NCI-H128 (cell line): ENCODE data around the gene HOGA1.

Experiments used
- DNase-seq: peaks from one replicate; lab custom pipeline; 2025; ENCODE audit not compliant: unreplicated experiment; lab: John Stamatoyannopoulos, UW

HOGA1 gene

DNA sequence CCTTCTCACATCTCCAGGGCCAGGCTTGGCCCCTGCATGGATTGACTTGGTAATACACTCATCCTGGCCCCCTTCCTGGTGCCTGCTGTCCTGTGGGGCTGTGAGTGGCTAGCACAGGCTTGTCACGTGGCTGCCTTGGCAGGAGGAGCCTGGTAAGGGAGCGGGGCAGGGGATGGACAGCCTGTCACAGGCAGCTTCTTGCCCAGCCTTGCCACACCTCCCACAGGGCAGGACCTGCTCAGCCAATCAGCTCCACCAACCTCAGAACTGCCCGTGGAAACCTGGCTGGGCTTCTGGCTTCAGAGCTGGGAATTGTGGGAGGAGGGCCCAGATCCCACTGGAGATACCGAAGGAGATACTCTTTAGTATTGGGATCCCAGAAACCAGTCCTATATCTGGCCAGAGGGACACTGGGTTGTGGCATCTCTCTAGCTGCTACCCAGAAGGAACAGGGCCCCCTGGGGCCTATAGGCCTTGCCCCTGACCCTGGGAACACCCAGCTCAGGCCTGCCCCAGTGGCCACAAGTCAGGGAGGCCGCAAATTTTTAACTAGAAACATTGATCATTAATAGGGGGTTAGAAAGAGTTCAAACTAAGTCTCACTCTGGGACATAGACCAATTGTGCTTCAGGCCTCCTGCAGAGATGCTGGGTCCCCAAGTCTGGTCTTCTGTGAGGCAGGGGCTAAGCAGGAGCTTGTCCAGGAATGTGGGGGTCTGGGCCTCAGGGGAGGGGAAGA, at the start of gene HOGA1:
Gene HOGA1 (plus strand): TSS at position 330 of the 738 bp plus-strand sequence. CDS start 315 bp downstream, at position 645.
- DNase-seq = no peak

DNA sequence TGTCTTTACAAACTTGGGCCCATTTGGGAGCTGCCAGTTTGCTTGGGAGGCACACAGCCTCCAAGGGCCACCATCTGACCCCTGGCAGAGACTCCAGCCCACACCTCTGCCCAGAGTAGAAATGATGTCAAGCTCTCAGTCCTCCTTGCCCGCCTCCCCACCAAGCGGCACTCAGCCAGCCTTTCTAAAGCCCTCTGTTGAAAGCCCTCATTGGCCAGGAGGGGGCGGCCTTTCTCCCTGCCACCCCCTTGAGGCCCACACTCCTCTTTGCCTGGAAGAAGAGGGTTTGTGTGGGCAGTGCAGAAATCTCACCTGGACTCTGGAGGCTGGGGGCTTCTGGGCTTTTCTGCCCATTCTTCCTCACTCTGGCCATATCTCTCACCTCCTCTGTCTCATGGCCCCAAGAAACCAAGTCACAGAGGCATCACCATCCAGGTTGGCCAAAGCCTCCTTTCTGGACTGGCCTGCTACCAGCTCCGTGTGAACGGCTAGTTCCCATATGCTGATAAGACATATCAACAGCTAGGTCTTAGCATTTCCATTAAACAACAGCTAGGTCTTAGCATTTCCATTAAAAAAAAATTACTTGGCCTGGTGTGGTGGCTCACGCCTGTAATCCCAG, 49.3 kb upstream of the HOGA1 start:
- DNase-seq = no peak

DNA sequence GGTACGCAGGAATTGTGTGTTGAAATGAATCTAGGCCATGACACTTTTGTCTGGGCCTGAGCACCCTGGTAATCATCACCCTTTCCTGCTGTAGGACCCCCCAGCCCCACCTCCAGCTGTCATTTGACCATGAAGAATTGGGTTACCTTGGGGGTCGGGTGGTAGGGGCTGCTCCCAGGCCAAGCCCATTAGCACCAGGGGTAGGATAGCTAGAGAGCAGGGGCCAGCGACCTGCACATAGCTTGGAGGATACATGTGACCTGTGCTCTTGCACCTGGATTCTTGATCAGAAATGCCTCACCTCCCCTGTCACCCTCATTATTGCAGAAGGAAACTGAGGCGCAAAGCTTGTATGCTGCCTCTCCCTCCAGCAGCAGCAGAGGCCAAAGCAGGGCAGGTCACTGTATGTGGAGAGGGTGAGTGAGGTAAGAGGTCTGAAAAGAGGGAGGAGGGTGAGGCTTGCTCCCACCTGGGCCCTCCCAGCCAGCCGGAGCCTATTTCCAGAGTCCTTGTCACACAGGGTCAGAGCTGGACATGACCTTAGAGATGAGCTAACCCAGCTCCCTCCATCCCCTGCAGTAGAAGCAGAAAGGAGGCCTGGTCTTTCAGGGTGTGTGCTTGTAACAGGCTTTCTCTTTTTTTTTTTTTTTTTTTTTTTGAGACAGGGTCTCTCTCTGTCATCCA, 46.9 kb upstream of the HOGA1 start:
- DNase-seq = no peak

DNA sequence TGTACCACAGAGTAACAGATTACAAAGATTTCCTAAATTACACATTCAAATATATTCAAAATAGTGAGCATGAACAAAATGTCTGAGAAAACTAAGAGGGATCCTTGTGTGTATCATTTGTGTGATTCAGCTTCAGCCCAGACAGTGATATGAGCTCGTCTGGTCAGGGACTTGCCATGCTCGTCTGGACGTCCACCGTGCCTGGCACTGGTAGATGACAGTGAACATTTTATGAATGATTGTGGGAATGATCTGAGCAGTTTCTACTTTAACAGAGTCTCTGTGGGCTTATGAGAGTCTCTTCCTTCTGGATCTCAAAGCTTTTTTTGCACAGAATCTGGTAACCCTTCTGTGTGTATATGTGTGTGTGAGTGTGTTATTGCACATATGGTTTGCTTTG, 45.8 kb upstream of the HOGA1 start:
- DNase-seq = no peak

DNA sequence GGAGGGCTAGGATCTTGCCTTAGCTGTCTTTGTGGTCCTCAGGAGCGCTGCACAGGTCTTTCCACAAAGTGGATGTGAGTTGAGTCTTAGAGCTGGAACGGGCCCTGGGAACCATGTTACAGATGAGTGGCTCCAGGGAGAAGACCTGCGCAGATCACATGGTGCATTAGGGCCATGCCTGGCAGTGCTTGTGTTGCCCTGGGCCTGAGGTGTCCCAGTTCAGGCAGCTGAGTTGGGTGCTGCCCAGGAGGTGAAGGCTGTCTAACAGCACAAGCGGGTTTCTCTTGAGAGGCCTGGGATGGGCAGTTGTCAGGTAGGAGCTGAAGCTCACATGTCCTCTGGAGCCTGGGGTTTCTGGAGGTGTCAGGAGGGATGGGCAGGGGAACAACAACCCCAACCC, 45.4 kb upstream of the HOGA1 start:
- DNase-seq = no peak

DNA sequence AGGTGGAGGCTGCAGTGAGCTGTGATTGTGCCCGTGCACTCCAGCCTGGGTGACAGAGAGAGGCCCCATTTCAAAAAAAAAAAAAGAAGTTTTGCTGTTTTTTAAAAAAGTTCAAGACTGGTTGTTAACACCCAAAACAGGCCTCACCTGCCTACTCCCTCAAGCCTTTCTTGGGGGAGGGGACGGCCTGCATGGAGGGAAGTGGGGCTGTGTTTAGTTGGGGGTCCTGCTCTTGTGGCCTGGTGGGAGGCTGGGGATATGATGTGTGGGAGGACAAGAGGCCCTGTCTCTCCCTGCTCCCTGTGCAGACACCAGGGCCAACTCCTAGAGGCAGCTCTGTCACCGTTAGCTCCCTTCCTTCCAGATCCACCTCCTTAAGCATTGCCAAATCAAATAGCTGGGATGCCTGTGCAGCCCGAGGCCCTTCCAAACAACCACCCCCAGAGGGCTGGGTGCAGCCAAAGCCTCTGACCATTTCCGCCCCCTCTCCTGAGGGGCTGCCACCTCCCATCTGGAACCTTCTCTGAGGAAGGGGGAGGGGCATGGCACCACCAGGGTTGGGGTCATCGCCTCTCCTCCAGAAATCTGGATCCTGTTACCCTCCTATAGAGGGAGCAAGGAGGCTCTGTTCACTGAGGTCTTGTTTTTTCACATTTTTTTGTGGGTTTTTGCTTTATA, 44.5 kb upstream of the HOGA1 start:
- no peak for DNase-seq

DNA sequence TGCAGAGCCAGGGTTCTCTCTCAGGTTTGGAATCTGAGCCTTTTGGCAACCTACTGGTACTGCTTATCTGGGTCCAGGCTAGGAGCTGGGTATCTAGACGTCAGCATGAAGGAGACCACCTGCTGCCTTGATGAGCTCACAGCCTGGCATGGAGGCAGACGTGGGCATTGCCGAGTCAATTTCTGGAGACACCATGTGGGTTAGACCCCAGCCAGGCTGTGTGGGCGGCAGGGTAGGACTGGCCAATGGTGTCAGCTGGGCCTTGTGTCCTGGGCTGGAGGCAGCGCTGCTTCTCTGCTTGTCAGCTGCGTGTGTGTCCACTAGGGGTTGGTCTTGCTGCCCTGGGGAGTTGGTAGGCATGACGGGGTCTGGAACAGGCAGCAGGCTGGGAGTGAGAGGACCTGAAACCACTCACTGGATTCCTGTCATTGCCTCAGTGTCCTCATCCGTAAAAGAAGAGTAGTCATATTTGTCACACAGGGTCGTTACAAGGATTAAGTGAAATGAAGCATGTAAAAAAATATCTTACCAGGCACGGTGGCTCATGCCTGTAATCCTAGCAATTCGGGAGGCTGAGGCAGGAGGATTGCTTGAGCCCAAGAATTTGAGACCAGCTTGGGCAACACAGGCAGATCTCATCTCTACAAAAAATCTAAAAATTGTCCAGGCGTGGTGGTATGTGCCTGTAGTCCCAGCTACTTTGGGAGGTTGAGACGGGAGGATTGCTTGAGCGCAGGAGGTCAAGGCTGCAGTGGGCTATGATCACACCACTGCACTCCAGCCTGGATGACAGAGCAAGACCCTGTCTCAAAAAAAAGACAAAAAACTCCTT, 43.3 kb upstream of the HOGA1 start:
- DNase-seq = no peak

DNA sequence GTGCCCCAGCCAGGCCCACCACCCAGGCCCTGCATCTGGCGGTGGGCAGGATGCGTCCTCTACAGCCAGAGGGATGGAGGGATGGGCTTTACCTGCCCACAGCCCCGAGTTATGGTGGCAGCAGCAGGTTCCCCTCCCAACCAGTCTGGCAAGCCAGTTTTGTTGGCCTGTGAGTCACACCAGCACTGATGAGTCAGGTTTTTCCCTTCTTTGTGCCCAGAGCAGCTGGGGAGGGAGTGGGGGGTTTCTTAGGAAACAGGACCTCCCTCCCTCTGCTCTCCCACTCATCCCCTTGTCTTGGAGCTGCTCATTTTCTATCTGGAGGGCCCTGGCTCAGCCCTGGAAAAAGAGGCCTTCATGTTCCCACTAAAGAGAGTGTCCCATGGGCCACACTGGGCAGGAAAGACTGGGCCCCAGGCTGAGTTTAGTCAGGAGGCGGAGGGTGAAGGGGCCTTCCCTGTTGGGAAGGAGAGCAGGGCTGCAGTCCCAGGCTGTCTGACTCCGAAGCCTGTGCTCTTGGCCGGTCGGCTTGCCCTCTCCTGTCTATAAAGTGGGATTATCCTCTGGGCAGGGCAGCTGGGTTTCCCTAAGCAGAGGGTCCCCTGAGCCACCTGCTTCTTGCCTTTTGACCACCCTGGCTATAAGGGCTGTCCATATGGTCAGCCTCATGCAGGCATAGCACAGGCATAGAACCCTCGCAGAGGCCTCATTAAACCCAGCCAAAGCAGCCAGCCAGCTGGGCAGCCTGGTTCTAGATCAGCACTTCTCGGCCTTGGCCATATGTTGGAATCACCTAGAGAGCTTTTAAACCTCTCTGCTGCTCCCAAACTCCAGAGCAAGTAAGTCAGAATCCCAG, 41.8 kb upstream of the HOGA1 start:
- DNase-seq = no peak

DNA sequence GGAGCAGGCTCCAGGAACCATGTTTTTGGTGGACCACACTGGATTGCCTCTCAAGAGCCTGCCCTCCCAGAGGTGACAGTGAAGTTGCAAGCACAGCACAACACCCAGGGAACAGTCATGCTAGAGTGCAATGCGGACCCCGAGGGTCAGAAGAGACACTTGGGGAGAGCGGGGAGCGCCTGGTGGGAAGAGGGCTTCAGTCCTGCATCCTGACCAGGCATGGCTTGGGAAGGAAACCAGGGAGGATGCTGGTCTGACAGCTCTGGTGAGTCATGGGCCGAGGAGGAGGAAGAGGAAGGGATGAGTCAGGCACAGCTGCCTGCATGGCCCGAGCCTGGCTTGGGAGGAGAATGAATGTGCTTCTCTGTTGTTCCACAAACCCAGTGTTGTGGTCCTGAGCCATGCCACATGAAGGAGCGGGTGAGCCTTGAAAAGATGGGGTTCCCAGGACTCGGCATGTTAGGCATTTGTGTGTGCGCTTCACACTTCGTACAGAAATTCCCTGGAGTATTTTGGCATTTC, 41.1 kb upstream of the HOGA1 start:
- no peak for DNase-seq

DNA sequence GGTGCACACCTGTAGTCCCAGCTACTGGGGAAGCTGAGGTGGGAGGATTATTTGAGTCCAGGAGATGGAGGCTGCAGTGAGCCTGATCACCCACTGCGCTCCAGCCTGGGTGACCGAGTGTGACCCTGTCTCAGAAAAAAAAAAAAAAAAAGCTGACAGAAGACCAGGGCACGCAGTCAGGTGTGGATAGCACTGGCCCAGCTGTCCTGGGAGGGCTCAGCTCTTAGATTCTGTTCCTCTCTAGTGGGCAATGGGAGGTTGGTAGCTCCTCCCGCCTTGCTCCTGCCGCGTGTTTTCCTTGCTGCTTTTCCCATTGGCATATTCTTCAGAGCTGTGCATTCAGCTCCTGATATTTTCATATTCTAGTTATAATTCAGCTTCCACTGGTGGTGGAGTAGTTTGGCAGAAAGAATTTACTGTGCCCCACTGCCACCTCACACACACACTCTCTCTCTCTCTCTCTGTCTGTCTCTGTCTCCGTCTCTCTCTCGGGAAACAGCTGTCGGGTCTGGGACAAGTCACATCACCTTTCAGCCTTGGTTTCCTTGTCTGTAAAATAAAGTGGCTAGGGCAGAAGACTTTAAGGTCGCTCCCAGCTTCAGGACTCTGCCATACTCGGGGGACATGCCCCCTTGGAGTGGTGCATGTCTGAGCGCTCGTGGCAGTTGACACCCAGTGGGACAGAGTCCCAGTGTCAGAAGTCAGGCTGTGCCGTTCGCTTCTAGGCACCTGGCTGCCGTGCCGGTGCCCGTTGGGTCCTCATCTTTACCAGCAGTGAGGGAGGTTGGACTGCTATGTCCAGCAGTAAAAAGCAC, 37.5 kb upstream of the HOGA1 start:
- DNase-seq = no peak

DNA sequence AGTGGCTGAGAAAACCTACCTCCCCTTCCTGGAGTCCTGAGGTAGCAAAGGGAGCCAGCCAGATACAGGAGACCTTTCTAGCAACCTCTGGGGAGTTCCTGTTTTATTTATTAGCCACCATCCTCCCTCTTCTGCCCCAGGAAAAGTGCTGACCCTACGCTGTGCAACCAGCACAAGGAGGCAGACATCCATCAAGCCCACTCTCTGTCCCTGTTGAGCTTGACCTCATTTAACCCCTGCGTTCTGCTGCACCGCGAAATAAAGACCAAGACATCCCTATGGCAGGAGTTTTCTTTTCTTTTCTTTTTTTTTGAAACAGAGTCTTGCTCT, 37.0 kb upstream of the HOGA1 start:
- no peak for DNase-seq

DNA sequence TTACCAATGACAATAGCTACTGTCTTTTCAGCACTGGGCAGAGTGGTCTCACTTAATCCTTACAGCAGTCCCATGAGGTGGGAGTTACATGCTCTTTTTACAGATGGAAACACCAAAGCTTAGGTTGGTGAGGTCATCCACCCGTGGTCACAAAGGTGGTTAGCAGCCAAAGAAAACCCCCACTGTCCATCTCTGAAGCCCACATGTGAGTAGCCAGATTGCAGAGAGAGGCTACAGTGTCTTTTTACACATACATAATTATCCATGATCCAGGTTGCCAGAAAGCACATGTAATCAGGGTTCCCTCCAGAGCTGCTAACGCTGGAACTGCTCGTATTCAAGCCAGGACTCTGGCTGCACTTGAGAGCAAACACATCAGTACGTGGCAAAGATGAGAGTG, 36.2 kb upstream of the HOGA1 start:
- DNase-seq = no peak

DNA sequence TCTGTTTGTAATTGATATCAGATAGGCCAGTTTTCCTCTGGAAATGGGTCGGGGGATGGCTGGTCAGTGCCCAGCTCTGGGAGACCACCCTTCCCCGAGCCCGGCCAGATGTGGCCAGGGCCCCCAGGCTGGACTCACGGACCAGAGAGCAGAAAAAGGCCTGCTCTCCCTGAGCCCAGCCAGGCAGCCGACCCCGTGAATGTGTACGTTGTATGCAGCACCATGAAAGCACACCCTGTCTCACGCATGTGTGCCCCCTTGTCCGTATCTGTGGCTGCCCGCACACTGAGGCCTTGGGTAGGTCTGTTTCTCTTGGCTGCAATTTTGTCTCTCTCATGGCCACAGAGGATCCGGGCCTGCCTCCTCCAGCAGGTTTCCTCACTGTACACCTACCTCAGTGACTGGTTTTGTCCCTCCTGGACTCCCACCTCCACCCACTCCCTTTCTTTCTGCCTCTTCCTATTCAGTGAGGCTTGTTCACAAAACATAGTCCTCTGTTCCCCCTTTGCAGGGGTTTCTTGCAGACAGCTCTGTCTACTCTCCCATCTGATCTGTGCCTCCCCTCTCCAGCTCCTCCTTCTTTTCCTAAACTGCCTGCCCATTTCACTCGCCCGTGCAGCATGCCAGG, 35.2 kb upstream of the HOGA1 start:
- DNase-seq = no peak

DNA sequence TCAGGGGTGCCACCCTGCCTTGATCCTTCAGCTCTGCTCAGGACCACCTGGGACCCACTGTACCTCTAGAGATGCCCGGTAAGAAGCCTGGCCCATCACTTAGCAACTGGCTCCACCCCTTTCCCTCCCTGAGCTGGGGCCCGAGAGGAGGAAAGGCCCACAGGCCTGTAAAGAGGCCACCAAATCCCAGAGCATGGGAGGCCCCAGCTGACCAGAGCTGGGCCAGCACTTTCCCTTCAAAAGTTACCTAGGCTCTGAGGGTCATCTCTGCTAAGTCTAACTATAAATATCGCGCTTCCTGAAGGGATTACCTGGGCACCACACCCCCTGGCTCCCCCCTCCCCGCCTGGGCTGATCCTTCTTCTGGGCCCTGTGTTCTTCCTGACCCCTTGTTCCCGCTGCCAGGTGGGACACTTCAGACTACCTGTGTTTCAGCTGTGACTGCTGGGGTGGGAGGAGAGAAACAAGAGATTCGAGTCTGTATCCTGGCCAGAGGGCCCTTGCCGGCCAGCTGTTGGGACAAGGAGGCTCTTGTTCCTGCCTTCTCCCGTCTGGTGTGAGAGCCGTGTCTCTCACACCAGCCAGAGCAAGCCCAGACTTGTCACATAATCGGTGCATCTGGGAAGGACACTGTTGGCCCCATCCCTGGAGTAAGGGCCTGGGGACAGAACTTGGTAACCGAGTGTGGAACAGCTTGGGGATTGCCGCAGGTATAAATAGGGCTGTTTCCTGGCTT, 34.4 kb upstream of the HOGA1 start:
- no peak for DNase-seq

DNA sequence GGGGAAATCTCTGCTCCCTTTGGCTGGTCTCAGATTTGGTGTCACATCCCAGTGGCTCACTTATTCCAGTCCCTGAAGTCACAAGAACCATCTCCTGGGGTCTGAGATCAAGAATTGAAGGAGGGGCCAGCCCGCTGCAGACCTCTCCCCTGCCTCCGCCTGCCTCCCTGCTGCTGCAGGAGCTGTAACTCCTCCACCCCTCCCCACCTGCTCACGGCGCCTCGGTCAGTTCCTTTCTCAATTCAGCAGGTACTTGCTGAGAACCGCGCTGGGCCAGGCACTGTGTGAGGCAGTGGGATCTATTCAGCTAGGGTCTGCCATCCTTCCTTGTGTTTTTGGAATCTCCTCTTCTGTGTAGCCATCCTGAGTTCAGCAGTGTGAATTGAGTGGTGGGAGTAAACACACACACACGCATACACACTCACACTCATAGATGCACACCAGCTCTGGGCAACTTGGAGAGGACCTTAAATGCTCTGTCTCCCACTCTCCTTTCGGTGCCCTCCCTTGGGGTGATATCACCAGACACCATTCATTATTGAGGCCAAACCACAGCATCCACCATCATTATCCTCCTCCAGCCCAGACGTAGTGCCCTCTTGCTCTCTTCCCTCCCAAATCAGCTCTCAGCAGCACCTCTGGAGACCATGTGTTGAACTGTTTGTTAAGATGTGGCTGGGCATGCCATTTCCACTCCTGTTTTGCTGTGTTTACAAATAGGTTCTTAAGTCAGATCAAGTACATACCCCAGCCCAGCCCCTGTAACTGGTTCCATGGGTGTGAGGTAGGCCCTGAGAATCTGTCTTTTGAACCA, 33.6 kb upstream of the HOGA1 start:
- DNase-seq = no peak

DNA sequence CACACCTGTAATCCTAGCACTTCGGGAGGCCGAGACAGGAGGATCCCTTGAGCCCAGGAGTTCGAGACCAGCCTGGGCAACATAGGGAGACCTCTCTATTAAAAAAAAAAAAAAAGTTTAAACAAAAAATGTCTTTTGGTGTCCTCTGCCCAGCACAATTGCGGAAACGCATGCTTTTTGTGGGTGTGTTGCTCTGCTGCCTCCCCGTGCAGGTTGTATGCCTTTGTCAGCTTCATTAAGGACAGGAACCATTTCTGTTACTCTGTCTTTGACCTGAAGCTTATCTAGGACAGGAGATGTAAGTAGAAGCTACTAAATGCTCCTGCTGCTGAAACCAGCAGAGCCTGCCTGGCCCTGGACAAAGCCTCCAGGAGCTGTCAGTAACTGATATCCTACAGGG, 32.9 kb upstream of the HOGA1 start:
- no peak for DNase-seq

DNA sequence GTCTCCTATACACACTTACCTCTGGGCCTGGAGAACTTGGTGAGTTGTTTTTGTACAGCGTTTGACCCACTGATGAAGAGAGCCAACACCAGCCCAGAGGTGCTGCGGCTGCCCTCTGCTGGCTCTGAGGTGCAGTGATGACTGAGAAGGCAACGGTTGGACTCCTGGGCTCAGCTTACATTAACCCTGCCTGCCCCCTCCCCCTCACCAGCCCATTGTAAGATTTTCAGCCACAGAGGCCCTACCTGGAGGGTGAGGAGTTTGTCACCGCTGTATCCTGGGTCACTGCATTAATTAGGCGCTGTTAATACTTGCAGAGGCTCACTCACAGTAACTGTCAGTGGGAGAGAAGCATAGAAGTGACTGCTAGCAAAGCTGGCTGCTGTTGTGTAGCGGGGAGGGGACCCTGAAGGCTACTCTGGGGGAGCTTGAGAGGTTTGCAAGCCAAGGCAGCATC, 30.6 kb upstream of the HOGA1 start:
- DNase-seq = no peak
